ENCODE results near the gene ERCC3.
"Not testable (repeated sequence)": the region's sequence is repeated elsewhere in the genome, so short reads cannot be mapped to it uniquely, and the experiment has no call there.

ERCC3 gene

GRCh38 chr2:127226132-127226519 is 67.8 kb downstream of the ERCC3 start:
- no peak for DNase-seq (ENCODE audit: low read depth in 2 of 2)

DNA sequence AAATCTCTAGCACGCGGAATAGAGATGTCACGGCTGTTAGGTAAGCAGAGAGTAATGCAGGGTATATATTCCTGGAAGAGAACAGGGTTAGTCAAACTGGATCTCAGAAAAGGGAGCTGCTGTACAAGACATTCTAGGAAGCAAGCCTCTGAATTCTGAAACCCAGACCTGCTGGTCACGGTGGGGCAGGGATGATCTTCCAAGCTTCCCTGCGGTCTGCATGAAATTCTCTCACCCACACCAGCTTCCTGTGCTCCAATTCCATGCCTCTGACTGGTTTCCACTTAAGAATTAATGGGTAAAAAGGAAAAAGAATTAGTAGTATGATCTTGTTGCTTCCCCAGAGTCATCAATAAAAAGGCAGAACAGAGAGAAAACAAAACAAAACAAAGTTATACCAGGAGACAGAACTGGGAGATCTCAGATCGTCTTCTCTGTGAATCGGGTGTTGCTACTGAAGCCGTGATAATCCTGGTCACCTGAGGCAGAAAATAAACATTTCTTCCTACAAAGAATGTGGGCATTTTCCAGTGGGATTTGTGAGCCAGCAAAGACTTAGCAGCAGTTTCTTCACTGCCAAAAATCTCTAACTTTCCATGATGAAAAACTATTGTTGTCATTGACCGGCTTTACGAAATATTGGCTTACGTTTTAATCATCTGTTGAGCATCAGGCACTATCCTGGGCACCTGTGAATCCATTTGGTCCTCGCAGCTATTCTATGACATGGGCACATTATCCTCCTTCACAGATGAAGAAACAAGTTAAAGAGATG is 68.6 kb downstream of the ERCC3 start:
- no peak for DNase-seq (ENCODE audit: low read depth in 2 of 2)

DNA sequence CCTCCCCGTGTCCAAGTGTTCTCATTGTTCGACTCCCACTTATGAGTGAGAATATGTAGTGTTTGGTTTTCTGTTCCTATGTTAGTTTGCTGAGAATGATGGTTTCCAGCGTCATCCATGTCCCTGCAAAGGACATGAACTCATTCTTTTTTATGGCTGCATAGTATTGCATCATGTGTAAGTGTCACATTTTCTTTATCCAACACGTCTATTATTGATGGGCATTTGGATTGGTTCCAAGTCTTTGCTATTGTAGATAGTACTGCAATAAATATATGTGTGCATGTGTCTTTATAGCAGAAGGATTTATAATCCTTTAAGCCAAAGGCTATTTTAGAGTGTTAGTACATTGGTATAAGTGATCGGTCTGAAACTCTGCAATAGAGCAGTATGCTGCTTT is 69.8 kb downstream of the ERCC3 start:
- DNase-seq (ENCODE audit: low read depth in 2 of 2), result not testable (repeated sequence)

GRCh38 chr2:127220768-127221527 is 73.0 kb downstream of the ERCC3 start:
- no peak for DNase-seq (ENCODE audit: low read depth in 2 of 2)

DNA sequence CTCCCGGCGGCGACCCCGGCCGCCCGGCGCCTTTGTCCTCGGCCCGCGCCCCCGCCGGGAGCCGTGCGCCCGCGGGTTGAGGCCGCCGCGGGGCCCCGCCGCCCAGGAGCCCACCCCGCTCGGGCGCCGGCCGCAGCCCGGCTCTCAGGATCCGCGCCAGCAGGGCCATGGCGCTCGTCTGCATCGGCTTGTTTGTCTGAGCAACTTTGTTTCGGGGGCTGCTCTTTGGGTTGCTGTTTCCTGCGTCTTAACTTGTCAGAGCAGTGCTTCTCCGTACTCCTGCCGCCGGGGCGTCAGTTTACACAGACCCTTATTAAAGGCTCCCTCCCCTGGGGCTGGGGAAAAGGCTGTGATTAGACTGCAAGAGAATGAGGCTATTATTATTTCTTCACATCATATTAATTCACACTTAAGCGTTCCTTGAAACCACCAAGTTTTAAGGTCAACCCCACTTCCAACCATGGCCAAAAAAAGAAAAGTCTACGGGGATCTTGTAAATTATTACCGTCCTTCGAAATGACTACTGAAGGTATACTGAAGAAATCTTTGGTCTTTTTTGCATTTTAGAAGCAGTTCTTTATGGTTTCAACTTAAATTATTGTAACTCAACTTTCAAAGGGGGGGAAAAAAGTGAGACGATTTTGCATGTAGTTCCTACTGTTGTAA is 73.7 kb downstream of the ERCC3 start, which contains the start of gene CYP27C1:
CYP27C1 (minus strand) TSS at position 198 of the 666 bp plus-strand sequence; CDS start at position 169, 29 bp downstream.
- no peak for DNase-seq (ENCODE audit: low read depth in 2 of 2)

- no peak for DNase-seq (ENCODE audit: low read depth in 2 of 2)
These were observed 74.5 kb downstream of the ERCC3 start for GRCh38 chr2:127219171-127220070.

- no peak for DNase-seq (ENCODE audit: low read depth in 2 of 2)
These were observed 75.2 kb downstream of the ERCC3 start for GRCh38 chr2:127218812-127219170.

DNA sequence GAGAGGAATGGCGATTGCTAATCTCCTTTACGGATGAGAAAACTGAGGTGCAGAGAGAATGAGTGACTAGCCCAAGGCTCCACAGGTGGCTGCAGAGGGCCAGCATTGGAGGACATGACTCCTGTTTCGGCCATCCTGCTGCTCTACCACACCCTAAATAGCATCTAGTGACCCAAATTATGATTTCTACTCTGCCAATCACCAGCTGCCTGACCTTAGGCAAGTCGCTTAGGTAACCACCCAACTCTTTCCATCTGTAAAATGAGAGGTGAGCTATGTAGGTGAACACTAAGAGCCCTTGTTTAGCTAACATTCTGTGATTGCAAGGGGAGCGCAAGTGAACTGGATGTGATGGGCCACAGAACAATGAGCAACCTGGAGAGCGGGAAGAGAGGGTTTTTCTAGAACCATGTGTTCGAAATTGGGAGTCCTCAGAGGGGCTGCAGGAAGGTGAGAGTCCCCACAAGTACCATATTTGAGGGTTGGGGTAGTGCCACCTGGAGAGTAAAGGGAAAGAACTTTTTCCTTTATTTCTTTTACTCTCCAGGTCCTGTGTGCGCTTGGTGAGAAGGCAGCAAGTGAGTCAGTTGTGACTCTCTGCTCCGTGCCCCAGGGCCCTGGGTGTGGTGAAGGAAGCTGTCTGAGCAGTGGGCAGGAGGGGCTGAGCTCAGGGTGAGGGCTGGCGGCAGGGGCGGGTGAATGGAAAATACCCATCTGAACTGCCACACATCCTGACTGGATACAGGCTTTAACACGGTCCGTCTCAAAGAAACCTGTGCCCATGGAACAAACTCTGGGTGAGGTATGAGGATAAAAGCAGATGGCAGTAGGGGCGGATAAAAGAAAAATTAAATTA is 76.2 kb downstream of the ERCC3 start:
- DNase-seq (ENCODE audit: low read depth in 2 of 2), result no peak

GRCh38 chr2:127216593-127216992 is 77.4 kb downstream of the ERCC3 start:
- DNase-seq (ENCODE audit: low read depth in 2 of 2), result no peak

DNA sequence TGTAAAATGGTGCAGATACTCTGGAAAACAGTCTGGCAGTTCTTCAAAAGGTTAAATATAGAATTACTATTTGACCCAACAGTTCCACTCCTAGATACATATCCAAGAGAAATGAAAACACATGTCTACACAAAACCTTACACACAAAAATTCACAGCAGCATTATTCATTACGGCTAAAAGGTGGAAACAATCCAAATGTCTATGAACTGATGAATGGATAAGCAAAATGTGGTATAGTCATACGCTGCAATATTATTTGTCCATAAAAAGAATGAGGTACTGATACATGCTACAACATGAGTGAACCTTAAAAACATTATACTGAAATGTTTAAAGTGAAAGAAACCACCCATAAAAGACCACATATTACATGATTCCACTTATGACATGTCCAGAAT is 77.8 kb downstream of the ERCC3 start:
- no peak for DNase-seq (ENCODE audit: low read depth in 2 of 2)

DNA sequence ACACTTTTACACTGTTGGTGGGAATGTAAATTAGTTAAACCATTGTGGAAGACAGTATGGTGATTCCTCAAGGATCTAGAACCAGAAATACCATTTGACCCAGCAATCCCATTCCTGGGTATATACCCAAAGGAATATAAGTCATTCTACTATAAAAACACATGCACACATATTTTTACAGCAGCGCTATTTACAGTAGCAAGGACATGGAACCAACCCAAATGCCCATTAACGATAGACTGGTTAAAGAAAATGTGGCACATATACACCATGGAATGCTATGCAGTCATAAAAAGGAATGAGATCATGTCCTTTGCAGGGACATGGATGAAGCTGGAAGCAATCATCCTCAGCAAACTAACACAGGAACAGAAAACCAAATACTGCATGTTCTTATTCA is 79.7 kb downstream of the ERCC3 start:
- DNase-seq (ENCODE audit: low read depth in 2 of 2), result not testable (repeated sequence)

GRCh38 chr2:127208313-127208712 is 85.6 kb downstream of the ERCC3 start:
- DNase-seq (ENCODE audit: low read depth in 2 of 2), result no peak

Measured in stimulated activated CD8-positive, alpha-beta memory T cell treated with anti-CD3 and anti-CD28 coated beads, Interleukin-2, amount 100 ng/mL, for 48 hours (primary cell).